Measurements from ENCODE around the gene MDK. TPM values are rescaled to one million over a fixed set of nuclear protein-coding genes. Genes with fewer than 3 reads are reported as not detected.

MDK gene
- total RNA-seq, 6 experiments from 2014 or later: 0.35 to 6.4 (median 4.2) TPM

- Histone ChIP-seq H3K36me3 (peaks cover 0 to 30% (median 12%) of the 10 kb centered on the region in 4 donors), H3K9me3 (no peaks in the 10 kb centered on the region), H3K27me3 (no peaks in the 10 kb centered on the region), H3K27ac (no peak overlapping the region), H3K4me3 (no peak overlapping the region), H3K4me1 (no peaks in the 10 kb centered on the region)
- TF ChIP-seq CTCF (IDR thresholded peaks at IDR 0.05) (no peak), POLR2A (IDR thresholded peaks at IDR 0.05) (no peak)
- no peak for DNase-seq
- no peak for ATAC-seq
- 100% methylated on average over 2 of the region's 5 CpGs for WGBS (ENCODE audit: insufficient coverage, low coverage, low lambda C conversion rate, missing lambda C conversion rate)
- intact Hi-C loops (cut with DNase I): no loop called here
Measured at GRCh38 chr11:46414466-46414796, 33.0 kb downstream of the MDK start.

GRCh38 chr11:46414879-46415278 is 33.4 kb downstream of the MDK start:
- DNase-seq: no peak
- TF ChIP-seq CTCF (IDR thresholded peaks at IDR 0.05) (no peak), POLR2A (IDR thresholded peaks at IDR 0.05) (no peak)
- 50% methylated on average over 2 of the region's 3 CpGs for WGBS (ENCODE audit: insufficient coverage, low coverage, low lambda C conversion rate, missing lambda C conversion rate)

GRCh38 chr11:46417711-46418110 is 36.2 kb downstream of the MDK start:
- H3K4me1 ChIP-seq: no peaks in the 10 kb centered on the region
- H3K27me3 ChIP-seq: no peaks in the 10 kb centered on the region
- intact Hi-C loops (cut with DNase I): no loop called here
- DNase-seq (no peak), ATAC-seq (no peak)
- TF ChIP-seq CTCF (IDR thresholded peaks at IDR 0.05): no peak
- no peak for TF ChIP-seq POLR2A (IDR thresholded peaks at IDR 0.05)
- H3K27ac ChIP-seq: no peak overlapping the region
- H3K4me3 ChIP-seq: no peak overlapping the region
- no peaks in the 10 kb centered on the region for H3K9me3 ChIP-seq
- H3K36me3 ChIP-seq: peaks cover 0 to 28% (median 8%) of the 10 kb centered on the region in 4 donors
- WGBS (ENCODE audit: insufficient coverage, low coverage, low lambda C conversion rate, missing lambda C conversion rate): 92% methylated on average over 7 of the region's 7 CpGs

More at GRCh38 chr11:46414879-46415278, 33.4 kb downstream of the MDK start:
- intact Hi-C loops (cut with DNase I): no loop called here
- no peak overlapping the region for H3K4me3 ChIP-seq
- no peak overlapping the region for H3K27ac ChIP-seq
- ATAC-seq: no peak
- H3K27me3 ChIP-seq: no peaks in the 10 kb centered on the region
- H3K36me3 ChIP-seq: peaks cover 0 to 26% (median 10%) of the 10 kb centered on the region in 4 donors
- H3K4me1 ChIP-seq: no peaks in the 10 kb centered on the region
- H3K9me3 ChIP-seq: no peaks in the 10 kb centered on the region

- no peak for DNase-seq
- Histone ChIP-seq H3K27ac (no peak overlapping the region), H3K4me3 (no peak overlapping the region), H3K27me3 (no peaks in the 10 kb centered on the region), H3K9me3 (no peaks in the 10 kb centered on the region), H3K4me1 (no peaks in the 10 kb centered on the region), H3K36me3 (peaks cover 0 to 29% (median 8%) of the 10 kb centered on the region in 4 donors)
- intact Hi-C loops (cut with DNase I): no loop called here
- WGBS (ENCODE audit: insufficient coverage, low coverage, low lambda C conversion rate, missing lambda C conversion rate): 93% methylated on average over 5 of the region's 5 CpGs
- no peak for TF ChIP-seq CTCF (IDR thresholded peaks at IDR 0.05)
- TF ChIP-seq POLR2A (IDR thresholded peaks at IDR 0.05): no peak
- no peak for ATAC-seq
Measured at GRCh38 chr11:46418751-46419150, 37.3 kb downstream of the MDK start.

- Histone ChIP-seq H3K9me3 (no peaks in the 10 kb centered on the region), H3K27me3 (no peaks in the 10 kb centered on the region), H3K27ac (no peak overlapping the region), H3K4me3 (no peak overlapping the region), H3K4me1 (no peaks in the 10 kb centered on the region), H3K36me3 (peaks cover 0 to 21% (median 5%) of the 10 kb centered on the region in 4 donors)
- WGBS (ENCODE audit: insufficient coverage, low coverage, low lambda C conversion rate, missing lambda C conversion rate): 86% methylated on average over 1 of the region's 1 CpG
- TF ChIP-seq CTCF (IDR thresholded peaks at IDR 0.05) (no peak), POLR2A (IDR thresholded peaks at IDR 0.05) (no peak)
- ATAC-seq (no peak), DNase-seq (no peak)
- intact Hi-C loops (cut with DNase I): no loop called here
Measured at GRCh38 chr11:46420513-46420912, 39.0 kb downstream of the MDK start.

Data from right lobe of liver (tissue), 6 donors.